Natural killer cell treated with Interleukin-12 subunit alpha and Interleukin-12 subunit beta and Interleukin-15 and Interleukin-18, amount 100 ng/mL, for 72 hours (primary cell): ENCODE data around the gene ITGAV. TPM values are rescaled to one million over a fixed set of nuclear protein-coding genes. Genes with fewer than 3 reads are reported as not detected.
"Not testable (repeated sequence)": the region's sequence is repeated elsewhere in the genome, so short reads cannot be mapped to it uniquely, and the experiment has no call there.

Experiments
- ATAC-seq, 2 donors: fragments of 150-1000 bp; cut with Tn5 transposase in 1 of 2; sonication (Bioruptor Pico), chemical (Tn5 transposase) in 1 of 2; 2 replicates each; pipeline ENCODE4 v1.10.0; 2021
- DNase-seq: peaks from one replicate; pipeline ENCODE4 v3.0.0; 2022; ENCODE audit warnings: low spot score
- H3K27ac Mint-ChIP-seq, 2 donors: 1 replicate in 1 of 2; 2 replicates in 1 of 2; pipeline ENCODE4 v1.8.0; 2022; ENCODE audit warnings: mixed read lengths in 2 of 2, mild to moderate bottlenecking in 1 of 2, moderate library complexity in 1 of 2
- H3K27me3 Mint-ChIP-seq, 2 donors: 1 replicate in 1 of 2; 2 replicates in 1 of 2; pipeline ENCODE4 v1.8.0; 2022; ENCODE audit warnings: mixed read lengths in 2 of 2
- H3K36me3 Mint-ChIP-seq: one replicate; pipeline ENCODE4 v1.8.0; 2022; ENCODE audit warnings: mixed read lengths
- H3K4me1 Mint-ChIP-seq, 2 donors: 1 replicate in 1 of 2; 2 replicates in 1 of 2; pipeline ENCODE4 v1.8.0; 2022; ENCODE audit warnings: low read depth in 2 of 2, mixed read lengths in 2 of 2, mild to moderate bottlenecking in 1 of 2
- H3K4me3 Mint-ChIP-seq: one replicate; pipeline ENCODE4 v1.8.0; 2022; ENCODE audit warnings: mixed read lengths
- H3K9me3 Mint-ChIP-seq: 2 replicates; pipeline ENCODE4 v1.8.0; 2022; ENCODE audit warnings: mixed read lengths
- total RNA-seq, 2 donors: library from RNA; stranded (reverse); gene quantifications; one replicate each; pipeline ENCODE4 v1.2.3, GENCODE V29; 2022

ITGAV gene
- total RNA-seq, 2 donors from 2014 or later: 11.3 to 17.4 TPM

DNA sequence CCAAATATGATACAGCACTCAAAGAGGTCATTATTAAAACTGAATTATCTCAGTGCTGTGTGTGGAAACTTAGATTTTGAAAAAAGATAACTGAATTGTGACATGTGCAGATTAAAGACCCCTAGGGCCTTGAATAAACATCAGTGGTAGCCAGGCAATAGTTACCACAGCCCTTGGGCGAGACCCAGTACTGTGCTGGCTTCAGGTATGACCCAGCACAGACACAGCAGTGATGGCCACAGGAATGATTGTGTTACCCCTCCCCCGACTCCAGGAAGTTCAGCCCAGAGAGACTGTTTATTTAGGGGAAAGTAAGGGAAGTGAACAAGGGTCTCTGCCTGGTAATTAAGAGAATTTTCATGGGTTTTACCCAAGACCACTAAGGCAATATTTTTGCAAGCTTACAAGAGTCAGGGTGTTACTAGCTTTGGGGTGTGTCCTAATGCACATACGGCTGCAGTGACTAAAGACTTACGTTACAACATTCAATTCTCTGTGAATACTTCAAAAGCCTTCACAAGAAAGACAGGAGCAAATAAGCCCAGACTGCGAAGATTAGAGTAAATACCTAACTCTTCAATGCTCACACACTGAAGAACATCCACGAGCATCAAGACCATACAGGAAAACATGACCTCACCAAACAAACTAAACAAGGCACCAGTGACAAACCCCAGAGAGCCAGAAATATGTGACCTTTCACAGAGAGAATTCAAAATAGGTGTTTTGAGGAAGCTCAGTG is 28.2 kb upstream of the ITGAV start:
- H3K4me1 Mint-ChIP-seq: no peaks in the 10 kb centered on the region
- DNase-seq: no peak
- H3K4me3 Mint-ChIP-seq: no peak overlapping the region
- peaks cover 2% of the 10 kb centered on the region for H3K9me3 Mint-ChIP-seq
- peaks cover 6% of the 10 kb centered on the region for H3K36me3 Mint-ChIP-seq
- no peak overlapping the region for H3K27ac Mint-ChIP-seq
- no peak for ATAC-seq
- peaks cover 21 to 32% of the 10 kb centered on the region in 2 donors for H3K27me3 Mint-ChIP-seq

GRCh38 chr2:186562209-186562578 is 27.7 kb upstream of the ITGAV start:
- no peak for ATAC-seq
- DNase-seq: no peak
- Mint-ChIP-seq H3K36me3 (peaks cover 6% of the 10 kb centered on the region), H3K4me1 (no peaks in the 10 kb centered on the region), H3K4me3 (no peak overlapping the region), H3K27me3 (peaks cover 21 to 32% of the 10 kb centered on the region in 2 donors), H3K9me3 (peaks cover 2% of the 10 kb centered on the region), H3K27ac (no peak overlapping the region)

DNA sequence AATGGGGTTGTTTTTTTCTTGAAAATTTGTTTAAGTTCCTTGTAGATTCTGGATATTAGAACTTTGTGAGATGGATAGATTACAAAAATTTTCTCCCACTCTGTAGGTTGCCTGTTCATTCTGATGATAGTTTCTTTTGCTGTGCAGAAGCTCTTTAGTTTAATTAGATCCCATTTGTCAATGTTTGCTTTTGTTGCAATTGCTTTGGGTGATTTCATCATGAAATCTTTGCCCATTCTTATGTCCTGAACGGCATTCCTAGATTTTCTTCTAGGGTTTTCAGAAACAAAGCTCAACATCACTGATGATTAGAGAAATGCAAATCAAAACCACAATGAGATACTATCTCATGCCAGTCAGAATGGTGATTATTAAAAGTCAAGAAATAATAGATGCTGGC is 21.3 kb upstream of the ITGAV start:
- H3K9me3 Mint-ChIP-seq, DNase-seq: not testable (repeated sequence)
- H3K27me3 Mint-ChIP-seq: peaks cover 14 to 18% of the 10 kb centered on the region in 2 donors

DNA sequence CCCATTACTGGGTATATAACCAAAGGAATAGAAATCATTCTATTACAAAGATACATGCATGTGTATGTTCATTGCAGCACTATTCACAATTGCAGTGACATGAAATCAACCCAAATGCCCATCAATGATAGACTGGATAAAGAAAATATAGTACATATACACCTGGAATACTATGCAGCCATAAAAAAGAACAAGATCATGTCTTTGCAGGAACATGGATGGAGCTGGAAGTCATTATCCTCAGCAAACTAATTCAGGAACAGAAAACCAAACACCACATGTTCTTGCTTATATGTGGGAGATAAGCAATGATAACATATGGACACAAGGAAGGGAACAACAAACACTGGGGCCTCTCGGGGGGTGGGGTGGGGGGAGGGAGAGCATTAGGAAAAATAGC is 20.7 kb upstream of the ITGAV start:
- peaks cover 12 to 13% of the 10 kb centered on the region in 2 donors for H3K27me3 Mint-ChIP-seq
- not testable (repeated sequence) for H3K27ac Mint-ChIP-seq, ATAC-seq, H3K36me3 Mint-ChIP-seq, H3K4me3 Mint-ChIP-seq, DNase-seq, H3K9me3 Mint-ChIP-seq, H3K4me1 Mint-ChIP-seq

More for the DNA sequence above, 21.3 kb upstream of the ITGAV start:
- H3K4me3 Mint-ChIP-seq, H3K4me1 Mint-ChIP-seq, H3K27ac Mint-ChIP-seq, ATAC-seq, H3K36me3 Mint-ChIP-seq: not testable (repeated sequence)

GRCh38 chr2:186569897-186570296 is 20.0 kb upstream of the ITGAV start:
- Mint-ChIP-seq H3K27ac (no peak overlapping the region), H3K27me3 (peaks cover 7 to 9% of the 10 kb centered on the region in 2 donors), H3K36me3 (no peaks in the 10 kb centered on the region), H3K9me3 (no peaks in the 10 kb centered on the region), H3K4me1 (no peaks in the 10 kb centered on the region), H3K4me3 (no peak overlapping the region)
- ATAC-seq (no peak), DNase-seq (no peak)

DNA sequence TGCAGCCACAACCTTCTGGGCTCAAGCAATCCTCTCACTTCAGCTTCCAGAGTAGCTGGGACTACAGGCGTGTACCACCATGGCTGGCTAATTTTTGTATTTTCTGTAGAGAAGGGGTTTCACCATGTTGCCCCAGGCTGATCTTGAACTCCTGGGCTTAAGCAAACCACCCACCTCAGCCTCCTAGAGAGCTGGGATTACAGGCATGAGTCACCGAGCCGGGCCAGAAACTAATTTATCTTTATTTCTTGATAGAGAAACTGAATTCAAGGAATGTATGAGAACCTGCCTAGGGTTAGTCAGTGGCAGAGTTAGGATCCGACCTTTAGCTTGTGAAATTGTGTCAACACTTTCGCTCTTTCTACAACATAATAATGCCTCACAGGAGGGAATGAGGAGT is 19.3 kb upstream of the ITGAV start:
- no peaks in the 10 kb centered on the region for H3K4me1 Mint-ChIP-seq
- no peak overlapping the region for H3K4me3 Mint-ChIP-seq
- H3K27ac Mint-ChIP-seq: no peak overlapping the region
- no peaks in the 10 kb centered on the region for H3K36me3 Mint-ChIP-seq
- ATAC-seq (no peak), DNase-seq (no peak)
- no peaks in the 10 kb centered on the region for H3K9me3 Mint-ChIP-seq
- H3K27me3 Mint-ChIP-seq: peaks cover under 1 to 6% of the 10 kb centered on the region in 2 donors

DNA sequence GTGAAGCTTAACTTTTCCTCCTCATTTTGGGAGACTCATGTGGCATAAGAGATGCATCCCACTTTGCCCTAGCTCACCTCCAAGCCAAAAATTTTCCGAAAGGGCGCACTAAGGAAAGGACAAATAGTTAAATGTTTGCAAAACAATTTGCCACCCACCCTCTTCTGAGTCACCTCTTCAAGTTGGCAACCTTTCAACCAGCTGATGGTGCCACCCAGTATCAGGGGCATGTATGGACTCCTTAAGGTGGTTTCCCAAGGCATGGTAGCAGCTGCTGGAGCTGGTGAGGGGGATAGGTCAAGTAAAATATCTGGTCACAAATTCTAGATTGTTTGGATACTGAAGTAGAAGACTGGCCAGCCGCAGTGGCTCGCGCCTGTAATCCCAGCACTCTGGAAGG is 17.2 kb upstream of the ITGAV start:
- H3K4me3 Mint-ChIP-seq: no peak overlapping the region
- peaks cover 0 to 8% of the 10 kb centered on the region in 2 donors for H3K27me3 Mint-ChIP-seq
- ATAC-seq (no peak), DNase-seq (no peak)
- no peaks in the 10 kb centered on the region for H3K36me3 Mint-ChIP-seq
- no peaks in the 10 kb centered on the region for H3K4me1 Mint-ChIP-seq
- H3K9me3 Mint-ChIP-seq: no peaks in the 10 kb centered on the region
- no peak overlapping the region for H3K27ac Mint-ChIP-seq

DNA sequence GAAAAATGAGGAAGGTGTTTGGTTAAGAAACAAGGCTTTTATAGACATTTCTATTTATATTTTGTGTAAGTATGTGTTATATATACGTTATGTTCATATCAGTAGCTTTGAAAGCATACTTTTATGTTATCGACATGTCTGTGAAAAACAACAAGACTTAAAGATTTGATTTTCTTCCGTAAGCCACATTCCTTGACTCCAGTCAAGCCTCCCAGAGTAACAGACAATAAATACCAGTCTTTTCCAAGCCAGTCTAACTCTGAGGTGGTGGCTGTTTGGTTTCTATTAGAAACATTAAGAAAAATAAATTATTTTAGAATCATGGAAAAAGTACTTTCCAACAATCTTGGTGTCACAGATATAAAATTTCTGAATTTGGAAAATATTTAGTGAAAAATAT is 16.3 kb upstream of the ITGAV start:
- Mint-ChIP-seq H3K27ac (no peak overlapping the region), H3K4me1 (no peaks in the 10 kb centered on the region), H3K27me3 (peaks cover 0 to 5% of the 10 kb centered on the region in 2 donors), H3K36me3 (no peaks in the 10 kb centered on the region), H3K4me3 (no peak overlapping the region), H3K9me3 (no peaks in the 10 kb centered on the region)
- no peak for ATAC-seq
- no peak for DNase-seq

GRCh38 chr2:186575302-186575701 is 14.6 kb upstream of the ITGAV start:
- Mint-ChIP-seq H3K9me3 (no peaks in the 10 kb centered on the region), H3K27me3 (peaks cover 0 to 5% of the 10 kb centered on the region in 2 donors), H3K27ac (no peak overlapping the region), H3K36me3 (no peaks in the 10 kb centered on the region), H3K4me3 (no peak overlapping the region), H3K4me1 (no peaks in the 10 kb centered on the region)
- ATAC-seq: no peak
- no peak for DNase-seq

GRCh38 chr2:186575856-186576255 is 14.0 kb upstream of the ITGAV start:
- Mint-ChIP-seq H3K27me3 (peaks cover 0 to 5% of the 10 kb centered on the region in 2 donors), H3K36me3 (no peaks in the 10 kb centered on the region), H3K9me3 (no peaks in the 10 kb centered on the region), H3K27ac (no peak overlapping the region), H3K4me3 (no peak overlapping the region), H3K4me1 (no peaks in the 10 kb centered on the region)
- ATAC-seq: no peak
- DNase-seq: no peak

DNA sequence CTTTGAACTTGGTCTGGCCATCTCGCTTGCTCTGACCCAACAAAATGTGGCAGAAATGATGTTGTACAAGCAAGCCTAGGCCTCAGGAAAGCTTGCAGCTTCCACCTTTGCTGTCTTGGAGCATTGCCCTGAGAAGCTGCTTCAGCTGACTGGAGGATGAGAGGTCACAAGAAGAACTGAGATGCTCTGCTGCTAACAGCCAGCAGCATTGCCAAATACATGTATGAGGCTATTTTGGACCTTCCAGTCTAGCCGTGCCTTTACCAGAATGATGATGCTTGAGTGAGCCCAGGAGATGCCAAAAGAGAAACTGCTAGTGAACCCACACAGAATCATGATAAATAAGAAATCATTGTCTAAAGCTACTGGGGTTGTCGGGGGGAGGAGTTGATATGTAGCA is 13.2 kb upstream of the ITGAV start:
- Mint-ChIP-seq H3K4me3 (no peak overlapping the region), H3K27me3 (peaks cover 0 to 5% of the 10 kb centered on the region in 2 donors), H3K36me3 (no peaks in the 10 kb centered on the region), H3K9me3 (no peaks in the 10 kb centered on the region), H3K27ac (no peak overlapping the region), H3K4me1 (no peaks in the 10 kb centered on the region)
- ATAC-seq (no peak), DNase-seq (no peak)

DNA sequence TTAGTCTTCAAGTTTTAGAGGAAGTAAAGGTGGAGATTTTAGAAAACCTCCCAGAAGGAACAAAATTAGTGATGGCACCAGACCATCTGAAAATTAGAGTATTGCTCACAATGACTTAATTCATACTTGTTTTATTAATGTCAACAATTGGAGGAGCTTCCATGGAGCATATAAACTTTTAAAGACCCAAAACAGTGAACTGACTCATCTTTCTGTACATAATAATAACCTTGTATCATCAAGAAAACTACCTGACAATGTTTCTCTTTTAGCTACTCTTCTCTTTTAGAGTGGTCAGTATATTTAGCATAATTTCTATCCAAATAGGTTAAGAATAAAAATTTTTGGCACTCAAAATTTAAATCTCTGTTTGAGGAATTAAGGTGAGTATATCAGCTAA is 7.2 kb upstream of the ITGAV start:
- no peak for DNase-seq
- H3K4me3 Mint-ChIP-seq: no peak overlapping the region
- peaks cover 3 to 8% of the 10 kb centered on the region in 2 donors for H3K27me3 Mint-ChIP-seq
- no peak for ATAC-seq
- no peak overlapping the region for H3K27ac Mint-ChIP-seq
- H3K9me3 Mint-ChIP-seq: no peaks in the 10 kb centered on the region
- H3K36me3 Mint-ChIP-seq: no peaks in the 10 kb centered on the region
- no peaks in the 10 kb centered on the region for H3K4me1 Mint-ChIP-seq

DNA sequence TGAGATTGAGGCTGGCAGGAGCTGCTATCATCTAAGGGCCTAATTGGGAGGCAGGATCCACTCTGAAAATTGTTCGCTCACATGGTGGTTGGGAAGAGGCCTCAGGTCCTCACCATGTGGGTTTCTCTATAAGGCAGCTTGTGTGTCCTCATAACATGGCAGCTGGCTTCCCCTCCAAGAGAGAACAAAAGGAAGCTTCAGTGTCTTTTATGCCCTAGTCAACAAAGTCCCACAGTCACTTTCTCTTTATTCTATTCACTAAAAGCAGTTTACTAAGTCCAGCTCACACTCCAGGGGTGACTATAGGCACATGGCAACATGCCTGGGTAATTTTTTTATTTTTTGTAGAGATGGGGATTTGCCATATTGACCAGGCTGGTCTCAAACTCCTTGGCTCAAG is 5.8 kb upstream of the ITGAV start:
- Mint-ChIP-seq H3K27ac (no peak overlapping the region), H3K4me1 (peaks cover 2 to 3% of the 10 kb centered on the region in 2 donors), H3K36me3 (no peaks in the 10 kb centered on the region), H3K4me3 (no peak overlapping the region), H3K27me3 (peaks cover 3 to 8% of the 10 kb centered on the region in 2 donors), H3K9me3 (no peaks in the 10 kb centered on the region)
- DNase-seq (no peak), ATAC-seq (no peak)

DNA sequence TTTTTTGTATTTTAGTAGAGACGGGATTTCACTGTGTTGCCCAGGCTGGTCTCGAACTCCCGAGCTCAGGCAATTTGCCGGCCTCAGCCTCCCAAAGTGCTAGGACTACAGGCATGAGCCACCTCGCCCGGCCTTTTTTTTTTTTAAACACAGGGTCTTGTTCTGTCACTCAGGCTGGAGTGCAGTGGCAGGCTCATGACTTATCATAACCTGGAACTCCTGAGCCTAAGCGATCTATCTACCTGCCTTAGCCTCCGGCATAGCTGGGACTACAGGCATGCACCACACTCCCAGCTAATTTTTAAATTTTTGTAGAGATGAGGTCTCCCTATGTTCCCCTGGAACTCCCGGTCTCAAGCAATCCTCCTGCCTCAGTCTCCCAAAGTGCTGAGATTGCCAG is 1.4 kb upstream of the ITGAV start:
- no peak overlapping the region for H3K27ac Mint-ChIP-seq
- H3K36me3 Mint-ChIP-seq: no peaks in the 10 kb centered on the region
- no peak overlapping the region for H3K4me3 Mint-ChIP-seq
- H3K9me3 Mint-ChIP-seq: no peaks in the 10 kb centered on the region
- DNase-seq (no peak), ATAC-seq (no peak)
- peaks cover 16 to 21% of the 10 kb centered on the region in 2 donors for H3K4me1 Mint-ChIP-seq
- peaks cover 3 to 8% of the 10 kb centered on the region in 2 donors for H3K27me3 Mint-ChIP-seq
